H54 (cell line): ENCODE data around the gene LRP5.
"Not testable (repeated sequence)": the region's sequence is repeated elsewhere in the genome, so short reads cannot be mapped to it uniquely, and the experiment has no call there.

Source experiments
- DNase-seq: peaks from one replicate; pipeline ENCODE4 v3.0.0; 2011; ENCODE audit warnings: low spot score, mixed read lengths; ENCODE audit not compliant: insufficient read length
- FAIRE-seq: peaks from 3 replicates; lab custom pipeline; 2011; peaks lifted over from hg19 to GRCh38; lab: Jason Lieb, UNC
- POLR2A ChIP-seq: IDR thresholded peaks from 2 replicates; pipeline ENCODE4 v1.6.1; 2011; ENCODE audit warnings: low read depth, mild to moderate bottlenecking, low read length

LRP5 gene

DNA sequence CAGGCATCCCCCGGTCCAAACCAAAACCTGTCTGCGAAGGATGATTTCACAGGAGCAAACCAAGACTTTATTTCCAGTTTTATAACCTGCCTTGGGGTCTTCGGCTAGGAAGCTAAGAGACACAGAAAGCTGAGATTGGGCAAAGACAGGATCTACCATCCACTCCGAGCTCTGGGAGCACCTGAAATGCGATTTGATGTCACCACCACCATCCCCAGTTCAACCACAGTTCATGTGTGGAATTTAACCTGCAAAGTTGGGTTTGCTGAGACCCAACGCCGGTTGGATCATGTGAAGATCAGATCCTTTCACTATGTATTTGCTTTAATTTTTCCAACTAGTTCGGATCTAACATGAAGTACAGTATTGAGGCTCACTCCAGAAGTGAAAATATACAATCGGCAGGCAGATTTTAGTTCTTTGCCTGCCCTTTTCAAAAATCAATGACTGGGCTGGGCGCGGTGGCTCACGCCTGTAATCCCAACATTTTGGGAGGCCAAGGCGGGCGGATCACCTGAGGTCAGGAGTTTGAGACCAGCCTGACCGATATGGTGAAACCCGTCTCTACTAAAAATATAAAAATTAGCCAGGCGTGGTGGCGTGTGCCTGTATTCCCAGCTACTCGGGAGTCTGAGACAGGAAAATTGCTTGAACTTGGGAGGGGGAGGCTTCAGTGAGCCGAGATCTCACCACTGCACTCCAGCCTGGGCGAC lies 39.2 kb upstream of the LRP5 start:
- no peak for FAIRE-seq
- no peak for TF ChIP-seq POLR2A
- no peak for DNase-seq

DNA sequence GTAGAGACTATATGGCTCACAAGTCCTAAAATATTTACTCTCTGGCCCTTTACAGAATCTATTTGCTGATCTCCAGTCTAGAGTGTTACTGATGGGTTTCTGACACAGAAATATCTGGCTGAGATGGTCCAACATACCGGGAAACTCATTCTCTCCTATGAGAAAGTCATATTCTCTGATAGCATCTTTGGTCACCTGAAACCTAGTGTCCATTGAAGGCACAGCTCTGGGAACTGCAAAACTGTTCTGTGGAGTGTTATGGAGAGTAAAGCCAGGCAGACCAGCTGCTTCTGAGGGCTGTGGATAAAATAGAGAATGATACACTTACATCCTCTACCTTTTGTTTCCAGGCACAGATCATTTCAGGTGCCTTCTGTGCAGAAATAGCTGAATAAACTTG lies 38.1 kb upstream of the LRP5 start:
- no peak for FAIRE-seq
- no peak for DNase-seq

DNA sequence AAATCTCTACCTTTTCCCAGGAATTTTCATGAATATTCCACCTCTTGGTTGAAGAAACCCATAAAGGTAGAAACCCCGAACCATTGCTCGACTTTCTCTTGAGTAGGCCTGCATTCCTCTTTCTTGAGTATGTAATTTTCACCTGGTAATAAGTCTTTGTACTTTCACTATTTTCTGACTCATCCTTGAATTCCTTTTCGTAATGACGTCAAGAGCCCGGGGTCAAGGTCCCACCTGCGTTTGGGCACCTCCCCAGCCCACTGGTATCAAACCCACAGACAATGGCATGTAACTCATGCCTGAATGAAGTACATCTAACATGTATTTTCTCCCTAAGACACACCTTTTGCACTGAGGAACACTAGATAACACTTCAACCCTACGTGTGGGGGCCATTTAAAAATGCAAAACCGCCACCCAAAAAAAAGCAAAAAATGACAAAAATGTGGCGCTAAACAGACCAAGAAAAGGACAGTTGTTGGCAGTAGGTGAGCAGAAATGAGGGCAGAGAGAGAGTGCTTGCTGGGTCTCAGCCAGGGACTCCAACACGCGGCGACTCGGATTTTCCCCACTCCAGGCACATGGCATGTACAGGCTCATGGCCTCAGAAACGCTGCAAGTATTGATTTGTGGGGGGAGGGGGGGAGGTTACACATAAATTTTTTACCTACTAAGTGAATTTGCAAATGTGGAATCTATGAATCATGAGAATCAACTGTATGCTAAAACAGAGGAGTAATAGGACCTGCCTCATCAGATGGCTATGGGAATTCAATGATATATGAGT lies 36.5 kb upstream of the LRP5 start:
- FAIRE-seq (no peak), DNase-seq (no peak)
- TF ChIP-seq POLR2A = no peak

More for the DNA sequence above, 38.1 kb upstream of the LRP5 start:
- no peak for TF ChIP-seq POLR2A

DNA sequence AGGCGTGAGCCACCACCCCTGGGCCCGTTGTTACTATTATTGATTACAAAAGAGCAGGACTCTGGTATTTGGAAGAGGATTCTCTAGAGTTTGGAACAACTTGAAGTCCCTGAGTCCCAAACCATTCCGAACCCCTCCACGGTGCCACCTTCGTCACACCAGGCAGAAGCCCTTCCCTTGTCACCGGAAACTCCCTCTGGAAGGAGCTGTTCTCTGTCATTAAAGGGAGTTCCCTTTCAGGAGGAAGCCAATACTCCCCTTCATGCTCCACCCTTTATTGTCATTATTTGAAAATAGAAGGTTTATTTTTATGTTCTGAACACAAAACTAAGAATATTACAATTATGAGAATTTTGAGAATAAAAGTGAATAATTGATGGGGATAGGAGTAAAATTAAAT lies 35.5 kb upstream of the LRP5 start:
- no peak for TF ChIP-seq POLR2A
- no peak for DNase-seq
- no peak for FAIRE-seq

DNA sequence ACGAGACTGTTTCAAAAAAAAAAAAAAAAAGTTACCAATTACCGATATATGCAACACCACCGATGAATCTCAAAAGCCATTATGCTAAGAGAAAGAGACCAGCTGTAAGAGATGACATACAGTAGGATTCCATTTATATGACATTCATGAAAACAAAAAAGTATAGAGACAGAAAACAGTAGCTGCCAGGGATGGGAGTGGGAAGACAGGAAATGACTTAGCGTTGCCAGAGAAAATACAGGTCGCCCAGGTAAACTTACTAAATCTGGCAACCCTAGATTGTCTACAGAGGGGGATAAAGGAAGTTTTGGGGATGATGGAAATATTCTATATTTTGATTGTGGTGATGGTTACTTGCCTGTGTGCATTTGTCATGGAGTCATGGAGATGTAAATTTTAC lies 32.7 kb upstream of the LRP5 start:
- no peak for TF ChIP-seq POLR2A
- no peak for DNase-seq
- FAIRE-seq = no peak

DNA sequence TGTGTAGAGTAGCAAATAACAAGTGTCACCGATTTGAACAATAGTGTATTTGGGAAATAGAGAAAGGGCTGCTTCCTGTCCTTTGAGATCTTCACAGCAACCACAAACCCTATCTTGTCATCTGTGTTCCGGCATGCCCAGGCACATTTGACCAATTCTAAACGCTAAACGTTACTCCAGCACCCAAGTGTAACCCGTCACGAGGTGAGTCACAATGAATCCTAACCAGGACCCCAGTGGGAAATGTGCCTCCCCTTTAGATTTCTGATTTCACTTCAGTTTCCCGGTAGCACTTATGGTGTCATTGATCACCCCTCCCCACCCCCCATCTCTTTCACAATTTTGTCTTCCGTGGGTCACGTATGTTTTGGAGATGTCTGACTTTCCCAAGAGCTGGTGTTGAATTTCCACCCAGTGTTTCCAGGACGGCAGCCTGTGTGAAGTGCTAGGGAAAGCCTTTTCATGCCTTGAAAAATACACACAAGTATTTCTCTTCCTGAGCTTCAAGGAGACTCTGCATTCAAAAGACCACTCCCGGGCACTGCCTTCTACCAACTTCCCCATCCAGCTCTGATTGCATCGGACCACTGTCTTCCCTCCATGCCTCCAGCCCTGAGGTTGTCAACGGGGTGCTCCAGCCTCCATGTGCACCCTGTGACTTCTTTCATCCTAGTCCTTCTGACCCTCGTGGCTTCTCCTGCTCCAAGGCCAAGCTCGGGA lies 30.1 kb upstream of the LRP5 start:
- FAIRE-seq = no peak
- no peak for TF ChIP-seq POLR2A
- DNase-seq = no peak

DNA sequence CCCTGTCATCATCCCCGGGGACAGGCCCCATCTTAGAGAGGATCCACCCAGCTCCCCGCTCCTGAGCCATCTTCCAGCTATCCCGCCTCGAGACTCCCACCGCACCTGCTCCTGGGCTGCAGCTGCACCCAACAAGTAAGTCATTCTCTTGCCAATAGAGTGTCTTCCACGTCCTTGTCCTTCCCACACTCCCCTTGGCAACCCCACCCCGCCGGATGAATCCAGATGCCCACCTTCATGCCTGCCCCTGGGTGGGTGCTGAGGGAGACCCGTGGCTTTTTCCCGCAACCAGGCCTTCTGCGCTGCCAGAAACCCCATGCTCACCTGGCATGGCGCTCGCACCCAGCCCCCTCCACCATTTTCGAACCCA lies 29.5 kb upstream of the LRP5 start:
- TF ChIP-seq POLR2A = no peak
- FAIRE-seq = no peak
- no peak for DNase-seq

DNA sequence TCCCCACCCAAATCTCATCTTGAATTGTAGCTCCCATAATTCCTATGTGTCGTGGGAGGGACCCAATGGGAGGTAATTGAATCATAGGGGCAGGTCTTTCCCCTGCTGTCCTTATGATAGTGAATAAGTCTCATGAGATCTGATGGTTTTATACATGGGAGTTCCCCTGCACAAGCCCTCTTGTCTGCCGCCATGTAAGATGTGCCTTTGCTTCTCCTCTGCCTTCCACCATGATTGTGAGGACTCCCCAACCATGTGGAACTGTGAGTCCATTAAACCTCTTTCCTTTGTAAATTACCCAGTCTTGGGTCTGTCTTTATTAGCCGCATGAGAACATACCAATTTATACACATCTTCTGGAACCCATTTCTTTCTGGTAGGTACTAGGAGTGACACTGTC lies 27.8 kb upstream of the LRP5 start:
- not testable (repeated sequence) for FAIRE-seq, DNase-seq

DNA sequence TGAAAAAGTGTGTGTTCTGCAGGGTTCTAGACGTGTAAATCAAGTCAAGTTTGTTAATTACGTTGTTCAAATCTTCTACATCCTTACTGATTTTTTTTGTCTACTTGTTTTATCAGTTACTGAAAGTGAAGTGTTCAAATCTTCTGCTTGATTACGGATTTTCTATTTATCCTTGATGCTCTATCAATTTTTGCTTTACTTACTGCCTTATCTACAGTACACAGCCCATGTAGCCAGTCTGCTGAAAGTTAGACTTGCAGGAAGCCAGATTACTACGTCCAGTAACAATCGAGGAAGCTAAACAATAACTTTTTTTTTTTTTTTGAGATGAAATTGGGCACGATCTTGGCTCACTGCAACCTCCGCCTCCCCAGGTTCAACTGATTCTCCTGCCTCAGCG lies 25.0 kb upstream of the LRP5 start:
- DNase-seq (no peak), FAIRE-seq (no peak)
- TF ChIP-seq POLR2A = no peak

DNA sequence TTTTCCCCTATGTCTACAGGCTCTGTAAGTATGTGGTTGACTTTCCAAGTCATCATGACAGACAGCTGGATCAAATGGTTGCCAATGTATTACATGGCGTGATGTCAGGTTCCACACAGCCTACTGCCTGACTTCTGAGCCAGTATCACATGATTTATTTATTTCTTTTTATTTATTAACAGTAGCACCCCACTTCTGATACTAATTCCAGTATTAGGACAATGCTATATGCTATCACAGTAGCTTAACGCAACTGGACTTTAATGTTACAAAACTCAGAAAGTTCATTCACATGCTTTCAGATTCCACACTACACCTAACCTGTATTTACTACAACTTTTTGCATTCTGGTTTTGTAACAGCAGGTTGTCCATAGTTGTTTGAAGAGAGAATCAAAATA lies 22.9 kb upstream of the LRP5 start:
- DNase-seq (no peak), FAIRE-seq (no peak)
- TF ChIP-seq POLR2A = no peak

- TF ChIP-seq POLR2A = no peak
- FAIRE-seq = no peak
Measured at GRCh38 chr11:68293708-68294107, 18.7 kb upstream of the LRP5 start.

DNA sequence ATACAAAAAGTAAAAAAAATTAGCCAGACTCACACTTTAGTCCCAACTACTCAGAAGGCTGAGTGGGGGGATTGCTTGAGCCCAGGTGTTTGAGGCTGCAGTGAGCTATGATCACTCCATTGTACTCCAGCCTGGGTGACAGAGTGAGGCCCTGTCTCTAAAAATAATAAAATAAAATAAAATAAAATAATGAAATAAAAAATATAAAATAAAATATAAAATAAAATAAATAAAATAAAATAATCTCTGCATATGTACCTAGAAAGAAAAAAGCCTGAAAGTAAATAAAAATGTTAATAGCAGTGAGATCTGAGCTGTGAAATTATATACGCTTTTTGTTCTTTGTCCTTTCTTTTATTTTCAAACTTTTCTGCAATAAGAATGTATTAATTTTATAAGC lies 17.1 kb upstream of the LRP5 start:
- DNase-seq (no peak), FAIRE-seq (no peak)
- TF ChIP-seq POLR2A = no peak

More at GRCh38 chr11:68293708-68294107, 18.7 kb upstream of the LRP5 start:
- DNase-seq = no peak

DNA sequence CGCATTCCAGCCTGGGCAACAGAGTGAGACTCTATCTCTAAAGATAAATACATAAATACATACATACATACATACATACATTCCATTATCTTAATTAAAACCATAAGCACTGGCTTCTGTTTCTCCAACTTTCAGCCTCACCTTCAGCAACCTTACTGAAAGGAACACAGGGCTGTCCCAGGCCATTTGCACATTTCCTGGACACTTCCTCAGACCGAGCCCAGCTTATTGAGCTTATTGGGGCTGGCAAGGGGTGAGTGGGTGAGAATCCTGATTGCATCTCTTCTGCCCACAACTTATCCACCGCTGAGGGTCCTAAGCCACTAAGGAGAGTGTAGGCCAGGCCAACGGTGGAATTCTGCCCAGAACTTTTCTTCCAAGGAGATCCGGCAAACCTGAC lies 16.5 kb upstream of the LRP5 start:
- no peak for TF ChIP-seq POLR2A
- FAIRE-seq = no peak
- no peak for DNase-seq

- DNase-seq = no peak
- TF ChIP-seq POLR2A = no peak
- FAIRE-seq = no peak
Measured at GRCh38 chr11:68296344-68297051, 15.9 kb upstream of the LRP5 start.

GRCh38 chr11:68297052-68297378 lies 15.4 kb upstream of the LRP5 start:
- DNase-seq (no peak), FAIRE-seq (no peak)
- no peak for TF ChIP-seq POLR2A
